BLaER1 (cell line): Measurements from ENCODE around the gene UBE2U.

Experiments
- H3K27ac ChIP-seq: shearing (Covaris generic); formaldehyde crosslinking; 2 replicates; pipeline ENCODE4 v1.8.1; 2022
- H3K27me3 ChIP-seq: shearing (Covaris generic); formaldehyde crosslinking; 2 replicates; pipeline ENCODE4 v1.8.1; 2022
- H3K36me3 ChIP-seq: shearing (Covaris generic); formaldehyde crosslinking; 2 replicates; pipeline ENCODE4 v1.8.1; 2022
- H3K4me1 ChIP-seq: shearing (Covaris generic); formaldehyde crosslinking; 2 replicates; pipeline ENCODE4 v1.8.1; 2022
- H3K4me2 ChIP-seq: shearing (Covaris generic); formaldehyde crosslinking; 2 replicates; pipeline ENCODE4 v1.8.1; 2022
- H3K4me3 ChIP-seq: shearing (Covaris generic); formaldehyde crosslinking; 2 replicates; pipeline ENCODE4 v1.8.1; 2022
- H3K9ac ChIP-seq: shearing (Covaris generic); formaldehyde crosslinking; 2 replicates; pipeline ENCODE4 v1.8.1; 2022
- H3K9me3 ChIP-seq: shearing (Covaris generic); formaldehyde crosslinking; 2 replicates; pipeline ENCODE4 v1.8.1; 2022
- H4K20me1 ChIP-seq: shearing (Covaris generic); formaldehyde crosslinking; 2 replicates; pipeline ENCODE4 v1.8.1; 2022
- Cebpa-rat ChIP-seq: shearing (Covaris generic); IDR thresholded peaks from 2 replicates; pipeline ENCODE4 v1.8.1; 2022

UBE2U gene, protein sequence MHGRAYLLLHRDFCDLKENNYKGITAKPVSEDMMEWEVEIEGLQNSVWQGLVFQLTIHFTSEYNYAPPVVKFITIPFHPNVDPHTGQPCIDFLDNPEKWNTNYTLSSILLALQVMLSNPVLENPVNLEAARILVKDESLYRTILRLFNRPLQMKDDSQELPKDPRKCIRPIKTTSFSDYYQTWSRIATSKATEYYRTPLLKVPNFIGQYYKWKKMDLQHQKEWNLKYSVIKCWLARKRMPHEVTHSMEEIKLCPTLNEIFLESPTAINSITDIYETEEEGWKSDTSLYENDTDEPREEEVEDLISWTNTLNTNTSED

DNA sequence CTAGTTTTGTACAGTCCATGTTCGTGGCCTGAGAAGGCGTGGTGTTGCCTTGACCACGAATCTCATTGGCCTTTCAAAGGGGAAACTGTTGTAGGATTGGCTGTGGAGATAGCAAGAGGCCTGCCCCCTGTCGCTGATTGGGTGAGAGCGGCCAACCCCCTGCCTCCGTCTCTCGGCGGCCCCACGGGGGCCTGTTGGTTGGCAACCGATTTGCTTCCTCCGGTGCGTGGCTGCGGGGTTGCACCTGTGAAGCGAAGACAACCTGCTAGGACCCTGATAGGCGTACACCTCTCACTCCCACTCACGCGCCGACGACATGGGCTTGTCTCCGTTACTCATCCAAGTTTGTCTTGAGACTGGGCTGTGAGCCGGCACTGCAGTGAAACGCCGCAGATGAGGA is at the start of gene UBE2U:
Gene UBE2U (plus strand): TSS at position 204 of the 400 bp plus-strand sequence. CDS start 428 bp downstream, outside the sequence.
- Histone ChIP-seq H3K27ac (no peak within 1 kb of the TSS), H3K4me1 (no peaks in the 10 kb centered on the region), H3K9me3 (no peaks in the 10 kb centered on the region), H4K20me1 (no peaks in the 10 kb centered on the region), H3K36me3 (no peaks in the 10 kb centered on the region), H3K4me3 (no peak within 1 kb of the TSS), H3K27me3 (no peaks in the 10 kb centered on the region), H3K9ac (no peak within 1 kb of the TSS), H3K4me2 (no peak within 1 kb of the TSS)
- no peak for TF ChIP-seq Cebpa-rat

- Histone ChIP-seq H3K4me3 (no peak overlapping the region), H3K36me3 (no peaks in the 10 kb centered on the region), H3K27me3 (no peaks in the 10 kb centered on the region), H3K27ac (no peak overlapping the region), H3K4me1 (no peaks in the 10 kb centered on the region), H4K20me1 (no peaks in the 10 kb centered on the region), H3K9ac (no peak overlapping the region), H3K4me2 (no peak overlapping the region), H3K9me3 (no peaks in the 10 kb centered on the region)
- no peak for TF ChIP-seq Cebpa-rat
Observed at GRCh38 chr1:64155278-64155677, 48.1 kb upstream of the UBE2U start.

GRCh38 chr1:64161357-64161941 is 42.0 kb upstream of the UBE2U start:
- H3K9ac ChIP-seq = no peak overlapping the region
- no peaks in the 10 kb centered on the region for H4K20me1 ChIP-seq
- no peaks in the 10 kb centered on the region for H3K27me3 ChIP-seq
- no peaks in the 10 kb centered on the region for H3K36me3 ChIP-seq
- TF ChIP-seq Cebpa-rat = no peak
- no peaks in the 10 kb centered on the region for H3K4me1 ChIP-seq
- no peak overlapping the region for H3K4me2 ChIP-seq
- H3K4me3 ChIP-seq = no peak overlapping the region
- H3K9me3 ChIP-seq = no peaks in the 10 kb centered on the region
- H3K27ac ChIP-seq = no peak overlapping the region

DNA sequence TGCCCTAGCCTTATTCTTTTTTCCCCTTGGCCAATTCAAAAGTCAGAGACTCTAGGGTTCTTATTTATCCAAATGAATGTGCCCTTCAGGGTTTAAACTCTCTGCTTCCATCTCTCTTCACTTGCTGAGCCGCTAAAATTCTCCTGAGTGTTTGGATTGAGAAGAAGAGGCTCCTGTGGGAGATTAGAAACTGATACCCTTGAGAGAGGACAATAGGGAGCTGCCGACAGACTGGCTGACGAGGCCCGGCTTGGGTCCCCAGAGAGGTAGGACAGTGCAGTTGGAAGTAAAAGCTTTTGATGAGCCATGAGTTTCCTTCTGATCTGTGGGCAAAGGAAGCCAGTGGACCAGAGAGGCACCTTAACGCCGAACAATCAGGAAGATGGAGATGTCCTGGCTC is 41.3 kb upstream of the UBE2U start:
- Histone ChIP-seq H3K4me2 (no peak overlapping the region), H3K4me3 (no peak overlapping the region), H3K9me3 (no peaks in the 10 kb centered on the region), H3K9ac (no peak overlapping the region), H3K36me3 (no peaks in the 10 kb centered on the region), H3K4me1 (no peaks in the 10 kb centered on the region), H3K27ac (no peak overlapping the region), H3K27me3 (no peaks in the 10 kb centered on the region), H4K20me1 (no peaks in the 10 kb centered on the region)
- no peak for TF ChIP-seq Cebpa-rat

GRCh38 chr1:64162804-64163203 is 40.6 kb upstream of the UBE2U start:
- Histone ChIP-seq H3K4me2 (no peak overlapping the region), H3K36me3 (no peaks in the 10 kb centered on the region), H3K27ac (no peak overlapping the region), H3K9ac (no peak overlapping the region), H3K9me3 (no peaks in the 10 kb centered on the region), H4K20me1 (no peaks in the 10 kb centered on the region), H3K27me3 (no peaks in the 10 kb centered on the region), H3K4me1 (no peaks in the 10 kb centered on the region), H3K4me3 (no peak overlapping the region)
- no peak for TF ChIP-seq Cebpa-rat

DNA sequence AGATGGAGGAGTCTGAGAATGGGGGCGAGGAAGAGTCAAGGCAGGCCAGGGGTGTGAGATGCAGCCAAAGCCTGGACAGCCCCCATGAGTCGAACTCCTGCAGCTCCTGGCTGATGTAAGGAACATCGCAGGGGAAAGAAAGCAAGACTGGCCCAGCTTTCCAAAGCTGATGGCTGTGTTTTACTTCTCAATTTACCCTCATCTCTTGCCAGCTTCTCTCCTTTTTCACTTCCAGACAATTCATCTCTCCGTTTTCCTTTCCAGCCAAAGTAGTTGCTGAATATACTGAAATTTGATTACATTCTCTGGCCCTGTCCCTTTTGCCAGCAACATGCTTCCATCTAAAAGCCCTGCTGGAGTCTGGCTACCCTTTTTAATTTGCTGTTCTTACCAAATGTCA is 40.0 kb upstream of the UBE2U start:
- no peak overlapping the region for H3K4me2 ChIP-seq
- no peak overlapping the region for H3K9ac ChIP-seq
- TF ChIP-seq Cebpa-rat = no peak
- no peak overlapping the region for H3K27ac ChIP-seq
- H3K36me3 ChIP-seq = no peaks in the 10 kb centered on the region
- no peaks in the 10 kb centered on the region for H3K4me1 ChIP-seq
- no peaks in the 10 kb centered on the region for H3K27me3 ChIP-seq
- H4K20me1 ChIP-seq = no peaks in the 10 kb centered on the region
- H3K4me3 ChIP-seq = no peak overlapping the region
- H3K9me3 ChIP-seq = no peaks in the 10 kb centered on the region

- Histone ChIP-seq H3K9ac (no peak overlapping the region), H3K27ac (no peak overlapping the region), H3K9me3 (no peaks in the 10 kb centered on the region), H3K4me3 (no peak overlapping the region), H4K20me1 (no peaks in the 10 kb centered on the region), H3K4me1 (no peaks in the 10 kb centered on the region), H3K36me3 (no peaks in the 10 kb centered on the region; the same call in 1 of the 2 replicates), H3K4me2 (no peak overlapping the region), H3K27me3 (no peaks in the 10 kb centered on the region)
- TF ChIP-seq Cebpa-rat = no peak
Observed at GRCh38 chr1:64163970-64164369, 39.5 kb upstream of the UBE2U start.

GRCh38 chr1:64166629-64167028 is 36.8 kb upstream of the UBE2U start:
- TF ChIP-seq Cebpa-rat = no peak
- Histone ChIP-seq H3K27ac (no peak overlapping the region), H3K4me2 (no peak overlapping the region), H3K4me1 (no peaks in the 10 kb centered on the region), H4K20me1 (no peaks in the 10 kb centered on the region), H3K9ac (no peak overlapping the region), H3K9me3 (no peaks in the 10 kb centered on the region), H3K4me3 (no peak overlapping the region), H3K36me3 (no peaks in the 10 kb centered on the region; the same call in 1 of the 2 replicates), H3K27me3 (no peaks in the 10 kb centered on the region)

DNA sequence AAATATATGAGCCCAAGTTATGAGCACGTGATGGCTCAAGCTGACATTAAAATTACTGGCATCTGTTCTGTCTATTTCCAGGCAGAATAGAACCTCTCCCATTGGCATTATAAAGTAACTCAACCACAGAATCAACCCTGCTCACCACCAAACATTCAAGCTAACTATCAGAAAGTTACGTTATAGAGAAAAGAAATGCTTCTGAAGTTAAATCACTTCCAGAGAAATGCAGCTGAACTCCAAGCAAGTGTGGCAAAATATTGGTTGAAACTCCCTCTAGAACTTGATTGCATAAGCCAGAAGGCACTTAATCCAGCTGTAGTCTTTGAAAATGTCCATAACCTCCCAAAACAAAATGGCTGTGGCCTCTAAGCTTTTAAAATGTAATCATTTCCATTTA is 36.2 kb upstream of the UBE2U start:
- no peaks in the 10 kb centered on the region for H3K4me1 ChIP-seq
- no peaks in the 10 kb centered on the region for H3K27me3 ChIP-seq
- H3K4me3 ChIP-seq = no peak overlapping the region
- H3K9ac ChIP-seq = no peak overlapping the region
- no peak overlapping the region for H3K27ac ChIP-seq
- no peak for TF ChIP-seq Cebpa-rat
- H4K20me1 ChIP-seq = no peaks in the 10 kb centered on the region
- no peaks in the 10 kb centered on the region for H3K9me3 ChIP-seq
- no peak overlapping the region for H3K4me2 ChIP-seq
- H3K36me3 ChIP-seq = no peaks in the 10 kb centered on the region; the same call in 1 of the 2 replicates

DNA sequence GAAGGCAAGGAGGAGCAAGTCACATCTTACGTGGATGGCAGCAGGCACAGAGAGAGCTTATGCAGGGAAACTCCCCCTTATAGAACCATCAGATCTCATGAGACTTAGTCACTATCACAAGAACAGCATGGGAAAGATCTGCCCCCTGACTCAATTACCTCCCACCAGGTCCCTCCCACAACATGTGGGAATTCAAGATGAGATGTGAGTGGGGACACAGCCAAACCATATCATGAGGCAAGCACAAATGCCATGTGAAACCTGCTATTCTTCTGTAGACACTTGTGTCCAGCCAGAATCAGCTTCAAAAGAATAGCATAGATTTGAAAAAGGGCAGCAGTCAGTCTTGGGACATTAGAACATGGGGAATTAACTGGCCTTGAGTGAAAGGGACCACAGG is 32.2 kb upstream of the UBE2U start:
- Histone ChIP-seq H3K9ac (no peak overlapping the region), H3K4me2 (no peak overlapping the region)

More for the DNA sequence above, 32.2 kb upstream of the UBE2U start:
- H3K27ac ChIP-seq = no peak overlapping the region
- H3K36me3 ChIP-seq = no peaks in the 10 kb centered on the region; the same call in 1 of the 2 replicates
- no peak for TF ChIP-seq Cebpa-rat
- H3K4me3 ChIP-seq = no peak overlapping the region
- H3K27me3 ChIP-seq = no peaks in the 10 kb centered on the region
- H3K9me3 ChIP-seq = no peaks in the 10 kb centered on the region
- H4K20me1 ChIP-seq = no peaks in the 10 kb centered on the region
- H3K4me1 ChIP-seq = no peaks in the 10 kb centered on the region
